Upper lobe of right lung (tissue), 1 donor: ENCODE data around the gene RBM38. TPM values are rescaled to one million over a fixed set of nuclear protein-coding genes. Genes with fewer than 3 reads are reported as not detected.
A peak's percentile ranks its signal among the peaks of the same experiment; 100 is the strongest.

Experiments
- ATAC-seq: fragments of 200-7000 bp; cut with Tn5 transposase; one replicate; pipeline ENCODE4 v1.9.1; 2020; ENCODE audit warnings: mild to moderate bottlenecking, moderate library complexity
- DNase-seq: peaks from one replicate; pipeline ENCODE4 v3.0.0-alpha.2; 2020
- H3K27ac ChIP-seq: fragments of 200-600 bp; one replicate; pipeline ENCODE4 v1.8.0; 2022
- H3K27me3 ChIP-seq: fragments of 200-600 bp; one replicate; pipeline ENCODE4 v1.8.0; 2022; ENCODE audit warnings: mild to moderate bottlenecking
- H3K36me3 ChIP-seq: fragments of 200-600 bp; one replicate; pipeline ENCODE4 v1.8.0; 2022
- H3K4me1 ChIP-seq: fragments of 200-600 bp; one replicate; pipeline ENCODE4 v1.8.0; 2022
- H3K4me3 ChIP-seq: fragments of 200-600 bp; one replicate; pipeline ENCODE4 v1.8.0; 2022; ENCODE audit warnings: mild to moderate bottlenecking
- H3K9me3 ChIP-seq: fragments of 200-600 bp; one replicate; pipeline ENCODE4 v1.8.0; 2022
- intact Hi-C: fragments of 100-400 bp; cut with DNase I; formaldehyde crosslinking; loops from one replicate; pipeline ENCODE4 v1.11.0; 2022
- total RNA-seq: library from RNA; stranded (reverse); fragmentation: NEBNext Ultra II Directional; extraction: Animal tissue kit (Norgen Biotek cat#: 25700); gene quantifications from one replicate; pipeline ENCODE4 v1.2.1, GENCODE V29; 2021
- TF ChIP-seq, protein P1 (sequence below): fragments of 200-600 bp; IDR thresholded peaks from one replicate; pipeline ENCODE4 v1.8.0; 2022; ENCODE audit warnings: antibody characterized with exemption
- donor health status: DM: no; HTN: yes; CAD: no; lungs with severe emphysema.

Gene RBM38
- total RNA-seq, 1 donor from 2014 or later, result 13.4 TPM

DNA sequence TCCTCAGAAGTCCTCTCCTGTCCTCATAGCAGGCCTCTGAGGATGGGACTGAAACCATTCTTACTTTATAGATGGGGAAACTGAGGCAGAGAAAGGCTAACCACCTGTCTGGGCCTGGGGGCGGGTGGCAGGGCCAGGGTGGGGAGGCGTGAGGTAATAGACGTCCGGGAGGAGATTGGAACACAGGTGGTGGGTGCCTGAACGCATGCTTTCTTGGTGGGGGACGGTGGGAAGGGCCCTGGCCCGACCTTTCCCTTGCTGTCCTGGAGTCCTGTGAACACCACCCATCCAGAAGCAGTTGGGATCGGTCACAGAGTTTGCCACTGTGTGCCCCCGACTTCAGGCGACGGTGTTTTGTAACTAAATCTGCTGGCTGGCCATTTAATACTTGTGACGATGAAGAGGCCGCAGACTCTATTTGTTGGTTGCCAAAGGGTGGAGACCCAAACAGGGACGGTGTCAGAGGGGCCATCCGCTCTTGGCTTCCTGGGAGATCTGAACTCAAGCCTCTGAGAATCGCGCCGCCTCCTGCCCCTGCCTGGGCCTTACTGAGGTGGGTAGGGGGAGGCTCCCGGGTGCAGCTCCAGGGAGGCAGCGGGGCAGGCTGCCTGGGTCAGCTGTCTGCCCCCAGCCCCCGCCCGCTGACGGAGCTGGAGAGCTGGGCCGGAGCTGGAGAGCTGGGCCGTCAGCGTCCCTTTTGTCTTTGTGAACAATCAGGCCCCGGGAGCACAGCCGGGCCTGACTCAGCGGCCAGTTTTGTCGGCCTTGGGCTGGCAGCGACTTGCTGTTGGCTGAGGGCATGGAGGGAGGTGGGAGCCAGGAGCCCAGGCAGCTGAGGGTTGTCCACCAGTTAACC is 4.1 kb downstream of the RBM38 start:
- H3K27ac ChIP-seq, result peak overlapping the region; percentile 47
- H3K36me3 ChIP-seq, result peaks cover 11% of the 10 kb centered on the region
- peaks cover 57% of the 10 kb centered on the region for H3K4me1 ChIP-seq

DNA sequence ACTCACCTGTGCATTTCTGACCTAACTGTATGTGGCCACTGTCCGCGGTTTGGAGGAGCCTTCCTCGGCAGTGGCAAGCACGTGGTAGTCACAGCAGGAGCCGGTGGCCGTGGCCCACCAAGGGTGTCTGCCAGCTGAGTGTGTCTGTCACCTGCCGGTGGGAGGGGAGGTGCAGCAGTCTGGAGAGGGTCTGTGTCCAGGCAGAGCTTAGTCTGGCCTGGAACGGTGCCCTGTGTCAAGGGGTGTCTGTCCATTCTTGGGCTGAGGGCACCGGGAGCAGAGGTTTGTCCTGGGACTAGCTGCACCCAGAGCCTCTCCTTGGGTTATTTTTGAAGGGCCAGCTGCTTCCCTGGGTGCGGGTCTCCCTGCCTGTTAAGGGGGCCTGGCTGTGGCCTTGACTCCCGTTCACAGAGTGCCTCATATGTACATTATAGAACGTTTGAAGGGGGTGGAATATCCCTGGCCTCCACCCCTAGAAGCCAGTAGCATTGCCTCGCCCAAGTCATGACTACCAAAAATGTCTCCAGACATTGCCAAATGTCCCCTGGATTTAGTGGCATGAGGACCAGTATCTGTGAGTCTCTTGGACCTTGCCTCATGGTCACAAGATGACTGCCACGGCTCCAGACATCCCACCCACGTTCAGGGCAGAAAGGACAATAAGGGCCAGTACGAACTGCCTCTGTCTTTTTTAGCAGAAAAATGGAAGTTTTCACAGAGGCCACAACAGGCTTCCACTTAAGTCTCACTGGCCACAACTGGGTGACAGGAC is 5.2 kb downstream of the RBM38 start:
- intact Hi-C loops, result no loop called here
- no peaks in the 10 kb centered on the region for H3K27me3 ChIP-seq
- no peak overlapping the region for H3K4me3 ChIP-seq
- TF ChIP-seq, protein P1, sequence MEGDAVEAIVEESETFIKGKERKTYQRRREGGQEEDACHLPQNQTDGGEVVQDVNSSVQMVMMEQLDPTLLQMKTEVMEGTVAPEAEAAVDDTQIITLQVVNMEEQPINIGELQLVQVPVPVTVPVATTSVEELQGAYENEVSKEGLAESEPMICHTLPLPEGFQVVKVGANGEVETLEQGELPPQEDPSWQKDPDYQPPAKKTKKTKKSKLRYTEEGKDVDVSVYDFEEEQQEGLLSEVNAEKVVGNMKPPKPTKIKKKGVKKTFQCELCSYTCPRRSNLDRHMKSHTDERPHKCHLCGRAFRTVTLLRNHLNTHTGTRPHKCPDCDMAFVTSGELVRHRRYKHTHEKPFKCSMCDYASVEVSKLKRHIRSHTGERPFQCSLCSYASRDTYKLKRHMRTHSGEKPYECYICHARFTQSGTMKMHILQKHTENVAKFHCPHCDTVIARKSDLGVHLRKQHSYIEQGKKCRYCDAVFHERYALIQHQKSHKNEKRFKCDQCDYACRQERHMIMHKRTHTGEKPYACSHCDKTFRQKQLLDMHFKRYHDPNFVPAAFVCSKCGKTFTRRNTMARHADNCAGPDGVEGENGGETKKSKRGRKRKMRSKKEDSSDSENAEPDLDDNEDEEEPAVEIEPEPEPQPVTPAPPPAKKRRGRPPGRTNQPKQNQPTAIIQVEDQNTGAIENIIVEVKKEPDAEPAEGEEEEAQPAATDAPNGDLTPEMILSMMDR, result no peak
- peaks cover 50% of the 10 kb centered on the region for H3K4me1 ChIP-seq
- peak overlapping the region; percentile 47 for H3K27ac ChIP-seq
- DNase-seq (peak; percentile 63), ATAC-seq (no peak)
- H3K9me3 ChIP-seq, result no peaks in the 10 kb centered on the region
- peaks cover 11% of the 10 kb centered on the region for H3K36me3 ChIP-seq

More for the DNA sequence above, 4.1 kb downstream of the RBM38 start:
- peak; percentile 68 for DNase-seq
- no peaks in the 10 kb centered on the region for H3K9me3 ChIP-seq
- no peak overlapping the region for H3K4me3 ChIP-seq
- intact Hi-C loops, result no loop called here
- no peaks in the 10 kb centered on the region for H3K27me3 ChIP-seq
- ATAC-seq, result no peak
- TF ChIP-seq, protein P1, result no peak

DNA sequence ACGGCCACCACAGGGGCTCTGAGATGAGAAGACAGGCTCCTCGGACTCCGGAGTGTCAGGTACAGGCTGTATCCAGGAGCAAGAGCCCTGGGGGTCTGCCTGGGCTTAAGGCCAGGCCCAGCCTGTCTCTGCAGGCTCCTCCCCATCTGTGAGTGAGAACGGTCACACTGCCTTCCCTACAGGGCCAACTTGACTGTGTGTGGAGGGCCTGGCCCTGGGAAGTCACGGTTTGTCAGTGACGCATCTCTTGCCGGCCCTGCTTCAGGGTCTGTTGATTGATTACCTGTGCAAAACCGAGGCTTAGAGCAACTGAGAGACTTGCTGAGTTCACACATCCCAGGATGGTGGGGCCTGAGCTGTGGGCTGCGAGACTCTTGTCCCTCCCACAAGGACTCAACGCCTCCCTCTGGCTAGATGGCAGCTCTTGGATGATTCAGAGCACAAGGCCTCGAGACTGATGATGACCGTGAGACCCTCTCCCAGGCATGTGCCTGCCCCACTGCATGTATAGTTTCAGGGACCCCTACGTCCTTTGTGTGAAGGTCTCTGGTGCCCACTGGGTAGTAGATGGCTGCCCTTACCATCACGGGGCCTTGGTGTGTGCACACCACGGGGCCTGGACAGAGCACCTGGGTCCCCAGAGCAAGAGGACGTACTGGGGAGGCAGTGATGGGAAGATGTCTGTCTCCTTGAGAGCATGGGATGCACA is 5.9 kb downstream of the RBM38 start:
- peaks cover 11% of the 10 kb centered on the region for H3K36me3 ChIP-seq
- ATAC-seq, result no peak
- H3K27ac ChIP-seq, result peak overlapping the region; percentile 36
- intact Hi-C loops, result no loop called here
- H3K4me3 ChIP-seq, result no peak overlapping the region
- TF ChIP-seq, protein P1, result no peak
- peaks cover 49% of the 10 kb centered on the region for H3K4me1 ChIP-seq
- peak; percentile 52 for DNase-seq
- H3K27me3 ChIP-seq, result no peaks in the 10 kb centered on the region
- no peaks in the 10 kb centered on the region for H3K9me3 ChIP-seq

DNA sequence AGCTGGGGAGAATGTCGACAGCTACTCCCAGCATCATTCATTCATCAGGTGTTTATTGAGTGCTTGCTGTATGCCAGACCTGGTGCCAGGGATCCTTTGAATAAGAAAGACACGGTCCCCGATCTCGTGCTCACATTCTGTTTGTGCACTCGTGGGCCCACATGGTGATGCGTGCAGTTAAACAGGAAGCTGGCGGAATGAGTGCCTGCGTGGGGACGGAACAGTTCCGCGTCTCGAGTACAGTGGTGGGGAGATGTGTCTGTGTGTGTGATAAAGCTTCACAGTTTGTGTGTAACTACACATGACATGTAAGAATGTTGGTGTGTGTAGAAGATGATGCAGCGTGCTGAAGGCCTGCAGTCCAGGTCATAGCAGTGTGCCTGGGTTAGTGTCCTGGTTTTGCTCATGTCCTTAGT is 6.5 kb downstream of the RBM38 start:
- Histone ChIP-seq H3K36me3 (peaks cover 11% of the 10 kb centered on the region), H3K27ac (peak overlapping the region; percentile 36), H3K4me3 (no peak overlapping the region), H3K4me1 (peaks cover 44% of the 10 kb centered on the region), H3K9me3 (no peaks in the 10 kb centered on the region), H3K27me3 (no peaks in the 10 kb centered on the region)
- TF ChIP-seq, protein P1, result no peak
- DNase-seq, result peak; percentile 64
- intact Hi-C loops, result no loop called here
- peak; percentile 11 for ATAC-seq

DNA sequence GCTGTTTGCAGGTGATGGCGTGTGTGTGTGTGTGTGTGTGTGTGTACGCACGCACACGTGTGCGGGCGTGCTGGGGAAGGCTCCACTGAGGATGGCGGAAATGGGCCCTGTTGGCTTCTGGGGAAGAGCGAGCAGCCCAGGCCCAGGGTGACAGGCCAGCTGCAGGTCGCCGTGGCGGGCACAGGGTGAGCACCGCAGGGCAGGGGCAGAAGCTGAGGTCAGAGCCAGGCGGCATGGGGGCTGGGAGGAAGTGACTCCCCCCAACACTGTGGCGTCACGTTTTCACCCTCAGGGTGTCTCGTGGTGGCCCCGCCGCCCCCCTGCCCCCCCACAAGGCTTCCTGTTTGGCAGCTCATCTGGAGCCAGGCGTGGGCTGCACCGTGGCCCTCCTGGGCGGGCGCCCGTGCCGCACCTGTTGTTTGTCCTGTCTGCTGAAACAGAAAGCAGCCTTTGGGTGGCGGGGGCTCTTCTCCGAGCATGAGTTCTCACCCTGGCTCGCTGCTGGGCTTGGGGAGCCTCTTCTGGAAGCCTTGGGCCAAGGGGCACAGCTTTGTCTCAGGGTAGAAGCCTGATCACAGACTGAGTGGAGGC is 7.1 kb downstream of the RBM38 start:
- H3K36me3 ChIP-seq, result peaks cover 11% of the 10 kb centered on the region
- DNase-seq, result peak; percentile 78
- peaks cover 38% of the 10 kb centered on the region for H3K4me1 ChIP-seq
- TF ChIP-seq, protein P1, result no peak
- peak; percentile 52 for ATAC-seq
- H3K27ac ChIP-seq, result peak overlapping the region; percentile 60
- intact Hi-C loops, result no loop called here
- no peaks in the 10 kb centered on the region for H3K9me3 ChIP-seq
- peak overlapping the region; percentile 25 for H3K4me3 ChIP-seq
- no peaks in the 10 kb centered on the region for H3K27me3 ChIP-seq
